IMR-90 (cell line): Measurements from ENCODE around the gene LRP1B. TPM values are rescaled to one million over a fixed set of nuclear protein-coding genes. Genes with fewer than 3 reads are reported as not detected.

Source experiments
- ATAC-seq: fragments of 200-7000 bp; cut with Tn5 transposase; 2 replicates; pipeline ENCODE4 v1.9.1; 2020; ENCODE audit warnings: low read depth, mild to moderate bottlenecking, moderate library complexity
- BruUV-seq: library from RNA; stranded (reverse); fragments of 400-500 nt; replicated peaks from 2 replicates; lab custom pipeline; 2021; lab: Mats Ljungman, UMichigan
- CTCF ChIA-PET: fragments of 300-600 bp; formaldehyde crosslinking; extraction: SDS; loops from one replicate; lab custom pipeline; 2021; ENCODE audit warnings: antibody characterized with exemption; lab: Yijun Ruan, JAX
- POLR2A ChIA-PET: fragments of 300-600 bp; sonication (Branson Sonifier 250); formaldehyde crosslinking; loops from one replicate; lab custom pipeline; 2022; ENCODE audit warnings: antibody characterized with exemption; ENCODE audit not compliant: unreplicated experiment; lab: Charles Lee
- DNase-seq: peaks from one replicate; pipeline ENCODE4 v3.0.0; 2013
- H2AFZ ChIP-seq: replicated peaks from 2 replicates; pipeline ENCODE3; 2013; ENCODE audit warnings: low read length, mild to moderate bottlenecking; ENCODE audit not compliant: poor library complexity
- H2AK5ac ChIP-seq: 2 replicates; pipeline ENCODE4 v1.6.1; 2013; ENCODE audit warnings: low read depth, low read length, inconsistent platforms
- H2AK9ac ChIP-seq: replicated peaks from 2 replicates; pipeline ENCODE3; 2013; ENCODE audit warnings: mild to moderate bottlenecking, low read depth, low read length, moderate library complexity; ENCODE audit not compliant: poor library complexity
- H2BK120ac ChIP-seq: 2 replicates; pipeline ENCODE4 v1.6.1; 2013; ENCODE audit warnings: low read depth, low read length, inconsistent platforms
- H2BK15ac ChIP-seq: 3 replicates; pipeline ENCODE4 v1.6.1; 2013; ENCODE audit warnings: low read depth, low read length, inconsistent platforms
- H2BK20ac ChIP-seq: 2 replicates; pipeline ENCODE4 v1.6.1; 2013; ENCODE audit warnings: low read depth, mild to moderate bottlenecking, inconsistent platforms, low read length, moderate library complexity
- H2BK5ac ChIP-seq: 2 replicates; pipeline ENCODE4 v1.6.1; 2013; ENCODE audit warnings: mild to moderate bottlenecking, low read depth, low read length, inconsistent platforms; ENCODE audit not compliant: poor library complexity, severe bottlenecking
- H3K14ac ChIP-seq: replicated peaks from 2 replicates; pipeline ENCODE4 v1.6.1; 2013; ENCODE audit warnings: low read depth, low read length, inconsistent platforms
- H3K18ac ChIP-seq: 2 replicates; pipeline ENCODE4 v1.6.1; 2013; ENCODE audit warnings: low read depth, low read length, control low read depth
- H3K23ac ChIP-seq: 2 replicates; pipeline ENCODE4 v1.6.1; 2013; ENCODE audit warnings: low read depth, low read length, inconsistent platforms
- H3K27ac ChIP-seq: 2 replicates; pipeline ENCODE4 v1.5.1; 2013; ENCODE audit warnings: mild to moderate bottlenecking, control low read depth, low read length; ENCODE audit not compliant: insufficient read depth
- H3K27me3 ChIP-seq: 2 replicates; pipeline ENCODE4 v1.6.1; 2013; ENCODE audit warnings: low read length; ENCODE audit not compliant: control insufficient read depth, insufficient read depth
- H3K36me3 ChIP-seq: 2 replicates; pipeline ENCODE4 v1.6.1; 2013; ENCODE audit warnings: low read length, mixed read lengths; ENCODE audit not compliant: control insufficient read depth, insufficient read depth
- H3K4ac ChIP-seq: 2 replicates; pipeline ENCODE4 v1.6.1; 2013; ENCODE audit warnings: low read depth, low read length, inconsistent platforms
- H3K4me1 ChIP-seq: 2 replicates; pipeline ENCODE4 v1.6.1; 2013; ENCODE audit warnings: low read length, mixed read lengths; ENCODE audit not compliant: control insufficient read depth, insufficient read depth
- H3K4me2 ChIP-seq: 2 replicates; pipeline ENCODE4 v1.6.1; 2013; ENCODE audit warnings: low read depth, mild to moderate bottlenecking, control low read depth, low read length, moderate library complexity
- H3K4me3 ChIP-seq: 2 replicates; pipeline ENCODE4 v1.5.1; 2013; ENCODE audit warnings: low read depth, mild to moderate bottlenecking, control low read depth, low read length, moderate library complexity; ENCODE audit not compliant: insufficient read depth
- H3K56ac ChIP-seq: 2 replicates; pipeline ENCODE4 v1.6.1; 2013; ENCODE audit warnings: low read length, inconsistent platforms; ENCODE audit not compliant: insufficient read depth; ENCODE audit errors: extremely low read depth
- H3K79me1 ChIP-seq, 2 experiments: 2 replicates each; pipeline ENCODE4 v1.6.1; 2013; ENCODE audit warnings: low read length in 2 of 2, inconsistent platforms in 1 of 2, low read depth in 1 of 2
- H3K9ac ChIP-seq: 2 replicates; pipeline ENCODE4 v1.6.1; 2013; ENCODE audit warnings: low read depth, low read length, control low read depth
- H3K9me1 ChIP-seq: 2 replicates; pipeline ENCODE4 v1.6.1; 2013; ENCODE audit warnings: low read length, inconsistent platforms; ENCODE audit not compliant: insufficient read depth
- H3K9me3 ChIP-seq: 2 replicates; pipeline ENCODE4 v1.6.1; 2013; ENCODE audit warnings: low read length; ENCODE audit not compliant: control insufficient read depth, insufficient read depth
- H4K20me1 ChIP-seq: 2 replicates; pipeline ENCODE4 v1.6.1; 2013; ENCODE audit warnings: low read length, inconsistent platforms; ENCODE audit not compliant: insufficient read depth
- H4K5ac ChIP-seq: 2 replicates; pipeline ENCODE4 v1.6.1; 2013; ENCODE audit warnings: mild to moderate bottlenecking, low read depth, low read length, control low read depth
- H4K8ac ChIP-seq, 2 experiments: 2 replicates each; pipeline ENCODE4 v1.6.1; 2013; ENCODE audit warnings: low read depth in 2 of 2, low read length in 2 of 2, control low read depth in 1 of 2, inconsistent platforms in 1 of 2
- H4K91ac ChIP-seq: 2 replicates; pipeline ENCODE4 v1.6.1; 2013; ENCODE audit warnings: low read depth, low read length, inconsistent platforms; ENCODE audit not compliant: insufficient read depth
- RFX5 ChIP-seq: IDR thresholded peaks from 2 replicates; pipeline ENCODE4 v1.8.0; 2012; ENCODE audit warnings: low read depth, mild to moderate bottlenecking, low read length, moderate library complexity
- WGBS, 2 experiments: methylation state at CpG; one replicate each; pipeline versions ENCODE4 v1.1.5 to v1.1.7; 2013; ENCODE audit warnings: missing lambda C conversion rate in 2 of 2; ENCODE audit not compliant: insufficient read length in 1 of 2; ENCODE audit errors: extremely low coverage in 2 of 2; 5-methylcytosine and 5-hydroxymethylcytosine counted together
- dilution Hi-C: fragments of 300-500 bp; cut with HindIII; formaldehyde crosslinking; loops from one replicate; pipeline ENCODE4 v1.14.3; 2018; ENCODE audit warnings: low sequenced_read_pairs; ENCODE audit not compliant: unreplicated experiment
- in situ Hi-C: fragments of 300-500 bp; cut with MboI; formaldehyde crosslinking; loops from 3 replicates; pipeline ENCODE4 v1.14.3; 2019; ENCODE audit warnings: low sequenced_read_pairs, inconsistent platforms, mixed read lengths
- intact Hi-C: fragments of 100-400 bp; cut with micrococcal nuclease; formaldehyde crosslinking; loops from 2 replicates; pipeline ENCODE4 v1.10.0; 2022
- polyA plus RNA-seq, 3 experiments: library from polyadenylated mRNA; depleted of rRNA; stranded (reverse); fragments of >200 nt; gene quantifications; 2 replicates each; pipeline ENCODE4 v1.2.3, GENCODE V29; 2012; ENCODE audit warnings: low replicate concordance in 1 of 3
- total RNA-seq: library from RNA; depleted of rRNA; stranded (reverse); fragments of >200 nt; gene quantifications from 2 replicates; pipeline ENCODE4 v1.2.3, GENCODE V29; 2012

LRP1B gene
- total and polyA plus RNA-seq, 2 of the 4 experiments (the other 2 are of a cell fraction), result under 0.01 to 0.02 TPM

- POLR2A ChIA-PET, result no interaction called here
- no peaks in the 10 kb centered on the region for H3K27me3 ChIP-seq
- no peaks in the 10 kb centered on the region for H3K4me1 ChIP-seq
- no peak overlapping the region for H2BK15ac ChIP-seq
- intact Hi-C loops (no loop called here), dilution Hi-C loops (no loop called here), in situ Hi-C loops (no loop called here)
- no peak overlapping the region for H3K23ac ChIP-seq
- no peak overlapping the region for H2BK120ac ChIP-seq
- H3K9ac ChIP-seq, result no peak overlapping the region
- CTCF ChIA-PET, result no interaction called here
- H4K8ac ChIP-seq, result no peak overlapping the region
- no peak overlapping the region for H3K4ac ChIP-seq
- H4K91ac ChIP-seq, result no peak overlapping the region
- H3K18ac ChIP-seq, result no peak overlapping the region
- no peaks in the 10 kb centered on the region for H3K79me1 ChIP-seq
- H4K20me1 ChIP-seq, result no peaks in the 10 kb centered on the region
- no peak overlapping the region for H3K4me2 ChIP-seq
- H4K5ac ChIP-seq, result no peak overlapping the region
- no peak overlapping the region for H2AK9ac ChIP-seq
- no peaks in the 10 kb centered on the region for H3K36me3 ChIP-seq
- no CpG with 5 or more reads among the region's 3 CpGs for WGBS, 2 experiments
- no peak for TF ChIP-seq RFX5
- H2BK20ac ChIP-seq, result no peak overlapping the region
- no peak overlapping the region for H3K4me3 ChIP-seq
- H3K56ac ChIP-seq, result no peak overlapping the region
- no peak overlapping the region for H2AFZ ChIP-seq
- no peak overlapping the region for H3K27ac ChIP-seq
- H2AK5ac ChIP-seq, result no peak overlapping the region
- H3K9me3 ChIP-seq, result no peaks in the 10 kb centered on the region
- ATAC-seq (no peak), DNase-seq (no peak)
- H2BK5ac ChIP-seq, result no peak overlapping the region
- BruUV-seq, result no TSS peak
- no peak overlapping the region for H3K14ac ChIP-seq
- no peaks in the 10 kb centered on the region for H3K9me1 ChIP-seq
Observed at GRCh38 chr2:140734992-140735391, 1395.8 kb downstream of the LRP1B start.
